Tibial artery (tissue), 4 donors: ENCODE results near the gene RBFA.

Source experiments
- DNase-seq, 2 donors: peaks; one replicate each; pipeline ENCODE4 v3.0.0-alpha.2; 2019
- H3K27ac ChIP-seq, 2 donors: fragments of 200-600 bp; sonication (generic) in 1 of 2; 1 replicate in 1 of 2; 2 replicates in 1 of 2; pipeline ENCODE4 v1.5.1; 2018 to 2019; ENCODE audit warnings: mild to moderate bottlenecking in 1 of 2
- H3K27me3 ChIP-seq, 2 donors: fragments of 200-600 bp; sonication (generic) in 1 of 2; one replicate each; pipeline versions ENCODE4 v1.5.1 to v1.6.0; 2016 to 2019
- H3K36me3 ChIP-seq, 3 donors: fragments of 200-600 bp; sonication (generic) in 2 of 3; one replicate each; pipeline ENCODE4 v1.5.1; 2016 to 2019; ENCODE audit warnings: mild to moderate bottlenecking in 2 of 3
- H3K4me1 ChIP-seq, 4 donors: fragments of 200-600 bp; sonication (generic) in 2 of 4; 1 replicate in 3 of 4; 2 replicates in 1 of 4; pipeline ENCODE4 v1.5.1; 2016 to 2019
- H3K4me3 ChIP-seq, 2 donors: fragments of 200-600 bp; sonication (generic) in 1 of 2; 1 replicate in 1 of 2; 2 replicates in 1 of 2; pipeline ENCODE4 v1.5.1; 2018 to 2019; ENCODE audit warnings: mild to moderate bottlenecking in 2 of 2
- H3K9me3 ChIP-seq, 3 donors: fragments of 200-600 bp; sonication (generic) in 1 of 3; one replicate each; pipeline ENCODE4 v1.5.1; 2016 to 2019
- intact Hi-C: fragments of 100-400 bp; cut with DNase I; formaldehyde crosslinking; loops from one replicate; pipeline ENCODE4 v1.15.0; 2023; ENCODE audit warnings: low total_unique reads
- TF ChIP-seq, protein P1 (sequence below), 2 experiments: fragments of 200-600 bp in 1 of 2; fragments of 450-650 bp in 1 of 2; IDR thresholded peaks; one replicate each; pipeline ENCODE4 v1.5.1; 2017 to 2019; ENCODE audit warnings: antibody characterized with exemption in 2 of 2, mild to moderate bottlenecking in 1 of 2, moderate library complexity in 1 of 2

Gene RBFA

GRCh38 chr18:80040515-80040914 is 6.3 kb downstream of the RBFA start:
- no peak for DNase-seq
- Histone ChIP-seq H3K4me1 (peaks cover 0 to 4% (median 2%) of the 10 kb centered on the region in 4 donors), H3K27ac (no peak overlapping the region), H3K9me3 (no peaks in the 10 kb centered on the region), H3K27me3 (no peaks in the 10 kb centered on the region), H3K36me3 (peaks cover 29 to 81% (median 54%) of the 10 kb centered on the region in 3 donors), H3K4me3 (no peak overlapping the region)
- intact Hi-C loops: no loop called here
- TF ChIP-seq, protein P1, sequence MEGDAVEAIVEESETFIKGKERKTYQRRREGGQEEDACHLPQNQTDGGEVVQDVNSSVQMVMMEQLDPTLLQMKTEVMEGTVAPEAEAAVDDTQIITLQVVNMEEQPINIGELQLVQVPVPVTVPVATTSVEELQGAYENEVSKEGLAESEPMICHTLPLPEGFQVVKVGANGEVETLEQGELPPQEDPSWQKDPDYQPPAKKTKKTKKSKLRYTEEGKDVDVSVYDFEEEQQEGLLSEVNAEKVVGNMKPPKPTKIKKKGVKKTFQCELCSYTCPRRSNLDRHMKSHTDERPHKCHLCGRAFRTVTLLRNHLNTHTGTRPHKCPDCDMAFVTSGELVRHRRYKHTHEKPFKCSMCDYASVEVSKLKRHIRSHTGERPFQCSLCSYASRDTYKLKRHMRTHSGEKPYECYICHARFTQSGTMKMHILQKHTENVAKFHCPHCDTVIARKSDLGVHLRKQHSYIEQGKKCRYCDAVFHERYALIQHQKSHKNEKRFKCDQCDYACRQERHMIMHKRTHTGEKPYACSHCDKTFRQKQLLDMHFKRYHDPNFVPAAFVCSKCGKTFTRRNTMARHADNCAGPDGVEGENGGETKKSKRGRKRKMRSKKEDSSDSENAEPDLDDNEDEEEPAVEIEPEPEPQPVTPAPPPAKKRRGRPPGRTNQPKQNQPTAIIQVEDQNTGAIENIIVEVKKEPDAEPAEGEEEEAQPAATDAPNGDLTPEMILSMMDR (IDR thresholded peaks at IDR 0.05): no peak

DNA sequence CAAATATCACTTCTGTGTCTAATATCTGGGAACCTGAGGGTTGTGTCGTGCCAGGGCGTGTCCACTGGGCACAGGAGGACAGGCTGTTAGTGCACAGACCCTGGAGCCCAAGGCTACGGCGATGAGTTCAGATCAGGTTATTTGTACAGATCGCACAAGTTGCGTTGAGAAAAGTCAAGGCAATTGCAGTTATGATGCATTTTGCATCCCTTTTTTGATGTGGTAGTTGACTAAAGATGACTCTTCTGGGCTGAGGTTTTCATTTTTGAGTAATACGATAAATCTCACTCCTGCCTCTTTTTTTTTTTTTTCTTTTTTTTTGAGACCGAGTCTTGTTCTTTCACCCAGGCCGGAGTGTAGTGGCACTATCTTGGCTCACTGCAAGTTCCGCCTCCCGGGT is 7.2 kb downstream of the RBFA start:
- TF ChIP-seq, protein P1 (IDR thresholded peaks at IDR 0.05): no peak
- no peak overlapping the region for H3K4me3 ChIP-seq
- no peak overlapping the region for H3K27ac ChIP-seq
- no peaks in the 10 kb centered on the region for H3K9me3 ChIP-seq
- intact Hi-C loops: no loop called here
- peaks cover 38 to 90% (median 63%) of the 10 kb centered on the region in 3 donors for H3K36me3 ChIP-seq
- H3K4me1 ChIP-seq: no peaks in the 10 kb centered on the region
- no peaks in the 10 kb centered on the region for H3K27me3 ChIP-seq
- no peak for DNase-seq

DNA sequence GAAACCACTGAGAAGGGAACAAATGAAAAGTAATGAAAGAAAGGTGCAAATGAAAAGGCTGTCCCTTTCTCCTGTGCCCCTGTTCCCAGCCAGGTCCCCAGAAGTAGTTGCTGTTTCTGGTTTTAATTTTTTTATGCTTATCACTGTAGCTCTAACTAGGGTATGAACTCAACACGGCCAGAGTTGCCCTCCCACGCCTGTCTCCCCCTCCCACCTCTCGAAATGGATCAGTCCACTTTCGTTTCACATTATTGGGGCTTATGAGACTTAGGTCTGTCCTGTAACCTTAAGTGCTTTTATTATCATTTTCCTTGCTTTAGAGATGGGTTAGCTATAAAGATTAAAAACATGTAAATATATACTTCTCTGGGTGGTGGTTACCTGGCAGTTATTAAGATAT is 8.6 kb downstream of the RBFA start:
- Histone ChIP-seq H3K4me1 (no peaks in the 10 kb centered on the region), H3K9me3 (no peaks in the 10 kb centered on the region), H3K4me3 (no peak overlapping the region), H3K36me3 (peaks cover 48 to 94% (median 76%) of the 10 kb centered on the region in 3 donors), H3K27ac (no peak overlapping the region), H3K27me3 (no peaks in the 10 kb centered on the region)
- intact Hi-C loops: no loop called here
- TF ChIP-seq, protein P1 (IDR thresholded peaks at IDR 0.05): no peak
- DNase-seq: no peak

DNA sequence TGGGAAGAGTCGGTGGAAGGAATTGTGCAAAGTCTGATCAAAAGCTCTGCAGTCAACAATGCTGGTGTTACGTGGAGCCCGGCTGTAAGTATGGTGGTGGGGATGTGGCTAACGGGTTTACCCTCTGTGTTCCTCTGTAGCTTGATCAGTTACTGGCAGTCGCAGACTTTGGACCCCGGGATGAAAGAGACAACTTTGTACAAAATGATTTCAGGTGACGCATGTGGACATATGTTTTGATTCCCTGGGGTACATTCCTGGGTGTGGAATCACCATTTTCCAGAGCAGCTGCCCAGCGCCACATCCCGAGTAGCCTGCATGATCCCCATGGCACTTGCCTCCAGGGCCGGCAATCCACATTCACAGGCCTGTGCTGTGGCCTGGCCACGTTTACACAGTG is 9.8 kb downstream of the RBFA start:
- no peak for DNase-seq
- TF ChIP-seq, protein P1 (IDR thresholded peaks at IDR 0.05): no peak
- Histone ChIP-seq H3K9me3 (no peaks in the 10 kb centered on the region), H3K4me1 (no peaks in the 10 kb centered on the region), H3K36me3 (peaks cover 58 to 94% (median 76%) of the 10 kb centered on the region in 3 donors), H3K27ac (no peak overlapping the region), H3K27me3 (no peaks in the 10 kb centered on the region), H3K4me3 (no peak overlapping the region)
- intact Hi-C loops: no loop called here

DNA sequence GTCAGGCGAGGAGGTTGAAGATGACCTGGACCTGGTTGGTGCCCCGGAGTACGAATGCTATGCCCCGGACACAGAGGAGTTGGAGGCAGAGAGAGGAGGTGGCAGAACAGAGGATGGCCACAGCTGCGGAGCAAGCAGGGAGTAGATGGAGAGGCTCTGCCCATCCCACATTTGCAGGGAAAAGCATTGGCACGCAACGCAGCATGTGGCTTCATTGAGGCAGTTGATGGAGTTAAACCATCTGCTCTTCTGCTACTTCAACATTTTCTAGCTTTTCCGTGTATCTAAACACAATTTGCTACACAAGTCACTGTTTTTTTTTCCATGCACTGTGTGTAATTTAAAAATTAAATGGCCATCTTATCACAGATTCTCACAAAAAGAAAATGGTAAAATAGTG is 11.8 kb downstream of the RBFA start:
- Histone ChIP-seq H3K9me3 (peaks cover 0 to 6% (median 0%) of the 10 kb centered on the region in 3 donors), H3K27ac (no peak overlapping the region), H3K4me1 (no peaks in the 10 kb centered on the region), H3K36me3 (peaks cover 75 to 96% (median 91%) of the 10 kb centered on the region in 3 donors), H3K4me3 (no peak overlapping the region), H3K27me3 (no peaks in the 10 kb centered on the region)
- no peak for DNase-seq
- intact Hi-C loops: no loop called here
- TF ChIP-seq, protein P1 (IDR thresholded peaks at IDR 0.05): no peak

- TF ChIP-seq, protein P1 (IDR thresholded peaks at IDR 0.05): no peak
- no peak overlapping the region for H3K4me3 ChIP-seq
- H3K27ac ChIP-seq: no peak overlapping the region
- no peak for DNase-seq
- intact Hi-C loops: no loop called here
- peaks cover 75 to 96% (median 89%) of the 10 kb centered on the region in 3 donors for H3K36me3 ChIP-seq
- no peaks in the 10 kb centered on the region for H3K4me1 ChIP-seq
- peaks cover 0 to 7% (median 0%) of the 10 kb centered on the region in 3 donors for H3K9me3 ChIP-seq
- no peaks in the 10 kb centered on the region for H3K27me3 ChIP-seq
Observed at GRCh38 chr18:80046431-80046830, 12.2 kb downstream of the RBFA start.
